KMS-11 (cell line): ENCODE data around the gene HINT2.

Source experiments
- H2AFZ ChIP-seq: fragments of 200-600 bp; sonication (generic); 2 replicates; pipeline ENCODE4 v1.6.1; 2016; ENCODE audit warnings: antibody characterized with exemption, mixed run types, low read depth
- H3K27ac ChIP-seq: fragments of 200-600 bp; sonication (generic); 2 replicates; pipeline ENCODE4 v1.6.1; 2016; ENCODE audit warnings: mild to moderate bottlenecking, mixed run types
- H3K27me3 ChIP-seq: fragments of 200-600 bp; sonication (generic); 2 replicates; pipeline ENCODE4 v1.6.1; 2017; ENCODE audit warnings: mild to moderate bottlenecking, low read depth, mixed run types, moderate library complexity; ENCODE audit not compliant: insufficient read depth
- H3K36me3 ChIP-seq: fragments of 200-600 bp; sonication (generic); 2 replicates; pipeline ENCODE4 v1.6.1; 2017; ENCODE audit warnings: mild to moderate bottlenecking, mixed run types; ENCODE audit not compliant: insufficient read depth
- H3K4me1 ChIP-seq: fragments of 200-600 bp; sonication (generic); 2 replicates; pipeline ENCODE4 v1.6.1; 2016; ENCODE audit warnings: mild to moderate bottlenecking, low read depth, mixed run types; ENCODE audit not compliant: poor library complexity, severe bottlenecking
- H3K4me2 ChIP-seq: fragments of 200-600 bp; sonication (generic); 2 replicates; pipeline ENCODE4 v1.7.0; 2016; ENCODE audit warnings: mild to moderate bottlenecking, mixed run types
- H3K4me3 ChIP-seq: fragments of 200-600 bp; sonication (generic); IDR thresholded peaks from 2 replicates; pipeline ENCODE4 v1.6.1; 2017; ENCODE audit warnings: low read depth, low read length, mixed read lengths; ENCODE audit not compliant: insufficient read depth
- H3K79me2 ChIP-seq: fragments of 200-600 bp; sonication (generic); 2 replicates; pipeline ENCODE4 v1.6.1; 2016; ENCODE audit warnings: low read depth, mixed run types; ENCODE audit not compliant: insufficient read depth
- H3K9ac ChIP-seq: fragments of 200-600 bp; sonication (generic); 2 replicates; pipeline ENCODE4 v1.6.1; 2016; ENCODE audit warnings: mild to moderate bottlenecking, mixed run types
- H4K20me1 ChIP-seq: fragments of 200-600 bp; sonication (generic); 2 replicates; pipeline ENCODE4 v1.6.1; 2016; ENCODE audit warnings: mild to moderate bottlenecking, mixed run types; ENCODE audit not compliant: insufficient read depth
- TF ChIP-seq, protein P1 (sequence below): fragments of 200-600 bp; sonication (generic); conservative IDR thresholded peaks from 2 replicates; pipeline ENCODE4 v1.6.1; 2017; ENCODE audit warnings: low read depth, mild to moderate bottlenecking, antibody characterized with exemption, low read length, moderate library complexity, mixed read lengths

Gene HINT2

DNA sequence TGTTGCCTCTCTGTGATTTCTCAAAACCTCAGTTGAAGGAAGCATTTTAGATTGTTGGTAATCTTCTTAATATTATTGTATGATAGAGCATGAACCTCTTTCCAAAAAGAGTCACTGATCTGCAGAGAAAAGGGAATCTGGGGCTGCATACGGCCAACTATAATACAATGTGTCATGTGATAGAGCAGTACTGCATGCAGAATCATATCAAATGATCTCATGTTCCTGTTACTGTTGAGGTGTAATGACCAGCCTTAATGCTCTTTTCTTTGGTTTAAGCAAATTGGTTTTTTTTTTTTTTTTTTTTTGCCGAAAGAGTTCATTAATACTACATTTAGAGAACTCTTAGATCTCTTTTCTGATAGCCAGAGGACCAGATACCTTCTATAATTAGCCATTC, 47.8 kb downstream of the HINT2 start:
- Histone ChIP-seq H3K9ac (no peak overlapping the region), H3K27ac (no peak overlapping the region), H4K20me1 (no peaks in the 10 kb centered on the region), H3K4me1 (no peaks in the 10 kb centered on the region), H3K27me3 (no peaks in the 10 kb centered on the region), H2AFZ (no peak overlapping the region), H3K36me3 (no peaks in the 10 kb centered on the region), H3K4me2 (no peak overlapping the region), H3K4me3 (no peak overlapping the region), H3K79me2 (peaks cover 13% of the 10 kb centered on the region; the same call in 1 of the 2 replicates)
- TF ChIP-seq, protein P1, sequence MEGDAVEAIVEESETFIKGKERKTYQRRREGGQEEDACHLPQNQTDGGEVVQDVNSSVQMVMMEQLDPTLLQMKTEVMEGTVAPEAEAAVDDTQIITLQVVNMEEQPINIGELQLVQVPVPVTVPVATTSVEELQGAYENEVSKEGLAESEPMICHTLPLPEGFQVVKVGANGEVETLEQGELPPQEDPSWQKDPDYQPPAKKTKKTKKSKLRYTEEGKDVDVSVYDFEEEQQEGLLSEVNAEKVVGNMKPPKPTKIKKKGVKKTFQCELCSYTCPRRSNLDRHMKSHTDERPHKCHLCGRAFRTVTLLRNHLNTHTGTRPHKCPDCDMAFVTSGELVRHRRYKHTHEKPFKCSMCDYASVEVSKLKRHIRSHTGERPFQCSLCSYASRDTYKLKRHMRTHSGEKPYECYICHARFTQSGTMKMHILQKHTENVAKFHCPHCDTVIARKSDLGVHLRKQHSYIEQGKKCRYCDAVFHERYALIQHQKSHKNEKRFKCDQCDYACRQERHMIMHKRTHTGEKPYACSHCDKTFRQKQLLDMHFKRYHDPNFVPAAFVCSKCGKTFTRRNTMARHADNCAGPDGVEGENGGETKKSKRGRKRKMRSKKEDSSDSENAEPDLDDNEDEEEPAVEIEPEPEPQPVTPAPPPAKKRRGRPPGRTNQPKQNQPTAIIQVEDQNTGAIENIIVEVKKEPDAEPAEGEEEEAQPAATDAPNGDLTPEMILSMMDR: no peak

DNA sequence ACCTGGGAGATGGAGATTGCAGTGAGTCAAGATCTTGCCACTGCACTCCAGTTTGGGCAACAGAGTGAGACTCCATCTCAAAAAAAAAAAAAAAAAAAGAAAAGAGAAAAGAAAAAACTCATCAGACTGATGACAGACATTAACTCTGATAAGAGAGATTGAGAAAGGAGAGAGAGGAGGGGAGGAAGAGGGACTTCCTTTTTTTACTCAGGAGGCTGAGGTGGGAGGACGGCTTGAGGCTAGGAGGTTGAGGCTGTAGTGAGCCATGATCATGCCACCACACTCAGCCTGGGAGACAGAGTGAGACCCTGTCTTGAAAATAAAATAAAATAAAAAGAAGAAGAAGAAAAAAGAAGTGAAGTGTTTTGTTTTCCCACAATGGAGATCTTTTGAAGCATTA, 51.0 kb downstream of the HINT2 start:
- no peaks in the 10 kb centered on the region for H4K20me1 ChIP-seq
- no peaks in the 10 kb centered on the region for H3K27me3 ChIP-seq
- TF ChIP-seq, protein P1: no peak
- no peak overlapping the region for H3K27ac ChIP-seq
- no peaks in the 10 kb centered on the region for H3K36me3 ChIP-seq
- no peak overlapping the region for H3K4me2 ChIP-seq
- H3K4me1 ChIP-seq: peaks cover 3% of the 10 kb centered on the region
- no peak overlapping the region for H2AFZ ChIP-seq
- H3K9ac ChIP-seq: no peak overlapping the region
- H3K4me3 ChIP-seq: no peak overlapping the region
- H3K79me2 ChIP-seq: peaks cover 35% of the 10 kb centered on the region; the same call in 1 of the 2 replicates

DNA sequence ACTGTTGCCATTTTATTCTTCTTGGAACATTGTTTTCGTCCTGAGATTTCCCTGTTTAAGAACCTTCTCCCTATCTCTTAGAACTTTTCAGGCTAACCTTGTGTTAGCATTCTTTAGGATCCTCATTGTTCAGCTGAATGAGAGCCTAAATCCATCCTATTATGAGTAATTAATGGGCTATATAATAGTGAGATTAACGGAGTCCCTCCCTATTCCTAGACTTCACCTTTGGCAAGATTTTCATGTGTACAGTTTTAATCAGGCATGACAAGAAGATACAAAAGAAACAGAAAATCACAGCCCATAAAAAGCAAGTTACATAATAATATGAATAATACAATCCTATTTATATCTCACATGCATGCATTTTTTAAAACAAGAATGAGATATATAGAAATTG, 51.7 kb downstream of the HINT2 start:
- Histone ChIP-seq H3K27me3 (no peaks in the 10 kb centered on the region), H3K4me3 (no peak overlapping the region), H4K20me1 (no peaks in the 10 kb centered on the region), H3K4me2 (no peak overlapping the region), H3K79me2 (peaks cover 41% of the 10 kb centered on the region; the same call in 1 of the 2 replicates), H3K4me1 (peaks cover 10% of the 10 kb centered on the region), H3K27ac (no peak overlapping the region), H2AFZ (no peak overlapping the region), H3K36me3 (no peaks in the 10 kb centered on the region), H3K9ac (no peak overlapping the region)
- TF ChIP-seq, protein P1: no peak
